AG09319 (cell line): ENCODE data around the gene HYDIN.

Experiments used
- DNase-seq: peaks from one replicate; pipeline ENCODE4 v3.0.0-alpha.2; 2010; ENCODE audit warnings: low read depth; ENCODE audit errors: extremely low read depth
- CTCF ChIP-seq: IDR thresholded peaks from 2 replicates; pipeline ENCODE4 v1.5.1; 2011; ENCODE audit warnings: low read depth, mild to moderate bottlenecking, inconsistent platforms, low read length, moderate library complexity

Gene HYDIN

DNA sequence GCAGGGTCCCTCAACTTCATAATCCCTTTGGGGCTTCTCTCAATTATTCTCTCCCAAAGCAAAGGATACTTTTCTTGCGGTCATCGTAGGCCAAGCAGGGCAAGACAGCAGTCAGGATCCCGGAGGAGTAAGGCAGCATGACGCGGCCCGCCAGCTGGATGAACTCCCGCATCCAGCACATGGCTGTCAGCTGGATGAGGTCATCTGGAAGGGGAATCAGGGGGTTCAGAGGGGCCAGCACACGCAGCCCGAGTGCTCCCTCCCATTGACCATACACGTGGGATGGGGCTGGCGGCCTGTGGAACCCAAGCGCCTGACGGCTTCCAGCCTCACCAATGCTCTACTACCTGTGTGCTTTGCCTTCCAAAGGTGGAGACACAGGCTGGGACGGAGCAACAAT, 448.7 kb downstream of the HYDIN start:
- no peak for TF ChIP-seq CTCF
- DNase-seq = no peak

- no peak for TF ChIP-seq CTCF
- DNase-seq = no peak
These were observed 450.0 kb downstream of the HYDIN start for GRCh38 chr16:70780546-70780945.

- DNase-seq = no peak
- no peak for TF ChIP-seq CTCF
These were observed 451.2 kb downstream of the HYDIN start for GRCh38 chr16:70779361-70779760.

DNA sequence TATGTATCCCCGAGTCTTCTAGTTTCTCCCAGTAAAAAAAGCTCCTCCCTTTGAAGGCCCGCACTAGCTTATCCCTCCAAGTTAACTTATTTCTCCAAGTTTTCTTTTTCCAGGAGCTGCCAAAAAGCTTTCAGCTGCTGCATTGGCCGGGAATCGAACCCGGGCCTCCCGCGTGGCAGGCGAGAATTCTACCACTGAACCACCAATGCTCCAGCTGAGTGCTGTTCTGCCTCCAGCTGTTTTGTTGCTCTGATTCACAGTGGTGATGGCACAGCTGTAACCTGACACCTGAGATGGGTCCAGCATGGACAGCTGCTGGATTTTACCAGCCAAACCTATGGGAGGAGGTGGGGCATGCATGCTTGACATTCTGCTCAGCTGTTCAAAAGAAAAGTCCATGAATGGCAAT, 451.6 kb downstream of the HYDIN start:
- TF ChIP-seq CTCF = no peak
- peak; percentile 62 for DNase-seq

- TF ChIP-seq CTCF = no peak
- DNase-seq = no peak
These were observed 452.5 kb downstream of the HYDIN start for GRCh38 chr16:70777973-70778406.

DNA sequence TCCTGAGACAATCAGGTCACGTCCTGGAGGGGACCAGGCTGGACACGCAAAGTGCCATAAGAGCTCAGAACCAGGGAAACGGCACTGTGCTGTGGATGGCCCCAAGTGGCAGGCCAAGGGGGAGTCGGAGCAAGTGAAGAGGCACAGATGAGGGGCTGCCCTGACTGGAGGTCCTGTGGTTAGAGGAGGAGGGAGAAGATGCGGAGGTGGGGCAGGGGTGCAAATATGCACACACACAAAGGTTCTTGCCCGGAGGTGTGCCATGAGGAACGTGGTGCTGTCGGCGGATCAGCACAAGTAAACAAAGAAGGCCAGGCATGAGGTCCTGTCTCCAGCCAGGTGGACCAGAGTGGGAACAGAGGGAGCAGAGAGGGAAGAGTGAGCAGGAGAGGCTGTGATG, 453.0 kb downstream of the HYDIN start:
- no peak for DNase-seq
- no peak for TF ChIP-seq CTCF

- no peak for TF ChIP-seq CTCF
- DNase-seq = no peak
These were observed 455.1 kb downstream of the HYDIN start for GRCh38 chr16:70775399-70775798.

DNA sequence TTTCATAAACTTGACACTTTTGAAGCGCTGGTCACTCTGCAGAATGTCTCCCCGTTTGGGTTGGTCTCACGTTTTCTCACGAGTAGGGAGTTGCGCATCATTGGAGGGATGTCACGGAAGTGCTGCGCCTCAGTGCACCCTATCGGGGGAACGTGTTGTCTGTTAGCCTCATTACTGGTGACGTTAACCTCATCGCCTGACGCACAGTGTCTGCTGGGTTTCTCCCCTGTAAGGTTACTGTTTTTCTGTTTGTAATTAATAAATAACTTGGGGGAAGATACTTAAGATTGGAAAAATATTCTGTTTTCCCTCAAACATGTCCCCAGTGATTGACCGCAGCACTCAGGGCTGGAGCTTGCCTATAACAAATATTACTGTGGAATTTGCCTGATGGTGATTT, 456.3 kb downstream of the HYDIN start:
- TF ChIP-seq CTCF = no peak
- DNase-seq = no peak
